MM.1S (cell line): ENCODE results near the gene OR1I1.

Experiments used
- DNase-seq: peaks from one replicate; pipeline ENCODE4 v3.0.0-alpha.2; 2015
- H2AFZ ChIP-seq: fragments of 300-600 bp; sonication (generic); 2 replicates; pipeline ENCODE4 v1.6.0; 2016; ENCODE audit warnings: antibody characterized with exemption, low read length
- H3F3A ChIP-seq: fragments of 300-600 bp; sonication (generic); 2 replicates; pipeline ENCODE4 v1.6.1; 2016; ENCODE audit warnings: mild to moderate bottlenecking, antibody characterized with exemption, low read length, moderate library complexity, mixed read lengths; ENCODE audit not compliant: insufficient read depth
- H3K27ac ChIP-seq: fragments of 300-600 bp; sonication (generic); 2 replicates; pipeline ENCODE4 v1.5.1; 2016; ENCODE audit warnings: mild to moderate bottlenecking, low read length
- H3K27me3 ChIP-seq: fragments of 300-600 bp; sonication (generic); replicated peaks from 2 replicates; pipeline ENCODE4 v1.6.0; 2016; ENCODE audit warnings: low read length; ENCODE audit not compliant: insufficient read depth
- H3K36me3 ChIP-seq: fragments of 300-600 bp; sonication (generic); replicated peaks from 2 replicates; pipeline ENCODE4 v1.6.1; 2016; ENCODE audit warnings: mild to moderate bottlenecking, low read length, mixed read lengths; ENCODE audit not compliant: insufficient read depth
- H3K4me1 ChIP-seq: fragments of 300-600 bp; sonication (generic); 2 replicates; pipeline ENCODE4 v1.6.1; 2016; ENCODE audit warnings: low read length, mixed read lengths
- H3K4me2 ChIP-seq: fragments of 300-600 bp; sonication (generic); 2 replicates; pipeline ENCODE4 v1.6.0; 2016; ENCODE audit warnings: low read depth, low read length
- H3K4me3 ChIP-seq: fragments of 300-600 bp; sonication (generic); 2 replicates; pipeline ENCODE4 v1.5.1; 2016; ENCODE audit warnings: low read length, mixed read lengths
- H3K79me2 ChIP-seq: fragments of 300-600 bp; sonication (generic); 2 replicates; pipeline ENCODE4 v1.6.1; 2016; ENCODE audit warnings: mixed run types, low read length, mixed read lengths
- H3K9ac ChIP-seq: fragments of 300-600 bp; sonication (generic); 2 replicates; pipeline ENCODE4 v1.6.1; 2016; ENCODE audit warnings: low read length, mixed read lengths
- H3K9me2 ChIP-seq: fragments of 300-600 bp; sonication (generic); replicated peaks from 2 replicates; pipeline ENCODE4 v1.6.1; 2016; ENCODE audit warnings: mild to moderate bottlenecking, low read length, mixed read lengths; ENCODE audit not compliant: insufficient read depth
- H3K9me3 ChIP-seq: fragments of 300-600 bp; sonication (generic); replicated peaks from 2 replicates; pipeline ENCODE4 v1.6.1; 2016; ENCODE audit warnings: mild to moderate bottlenecking, low read length, mixed read lengths; ENCODE audit not compliant: insufficient read depth
- H4K20me1 ChIP-seq: fragments of 300-600 bp; sonication (generic); 2 replicates; pipeline ENCODE4 v1.6.1; 2016; ENCODE audit warnings: mild to moderate bottlenecking, low read length, moderate library complexity, mixed read lengths; ENCODE audit not compliant: insufficient read depth
- CTCF ChIP-seq: fragments of 300-600 bp; sonication (generic); IDR thresholded peaks from 2 replicates; pipeline ENCODE4 v1.5.1; 2016; ENCODE audit warnings: antibody characterized with exemption, low read length, mixed read lengths
- EZH2 ChIP-seq: fragments of 300-600 bp; sonication (generic); optimal IDR thresholded peaks from 2 replicates; pipeline ENCODE3; 2017; ENCODE audit warnings: low read depth, mild to moderate bottlenecking, antibody characterized with exemption, low read length, mixed read lengths
- EZH2phosphoT487 ChIP-seq: fragments of 300-600 bp; sonication (generic); IDR thresholded peaks from 2 replicates; pipeline ENCODE4 v1.6.1; 2018; ENCODE audit warnings: antibody characterized with exemption, low read length

Gene OR1I1

DNA sequence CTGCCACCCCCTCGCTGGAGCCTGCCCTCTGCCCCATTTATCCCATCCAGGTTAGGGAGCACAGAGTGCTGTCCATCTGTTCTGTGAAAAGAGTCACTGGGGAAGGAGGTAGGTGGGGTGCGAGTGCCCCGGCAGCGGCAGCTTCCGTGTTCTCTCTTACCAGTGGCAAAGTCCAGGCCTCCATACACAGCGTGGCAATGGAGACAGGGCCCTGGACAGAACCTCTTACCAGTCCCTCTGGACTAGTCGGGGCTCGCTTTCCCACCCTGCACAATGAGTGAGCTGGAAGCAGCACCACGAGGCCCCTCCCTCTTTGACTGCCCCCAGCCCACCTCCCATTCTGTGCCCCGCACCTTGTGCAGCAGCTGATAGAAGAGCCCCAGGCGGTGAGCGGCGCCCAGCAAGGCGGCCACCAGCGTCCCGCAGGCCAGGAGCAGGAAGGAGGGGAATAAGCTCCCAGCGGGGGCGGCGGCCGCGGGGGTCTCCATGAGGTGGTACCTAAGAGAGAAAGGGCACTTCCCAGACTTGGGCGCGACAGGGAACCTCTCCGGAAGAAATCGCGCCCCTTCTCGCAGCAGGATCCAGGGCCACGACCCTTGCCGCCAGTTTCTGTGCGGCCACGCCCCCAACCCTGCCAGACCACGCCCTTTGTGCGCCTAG is 42.7 kb downstream of the OR1I1 start:
- Histone ChIP-seq H3K4me3 (peak overlapping the region; percentile 99), H3K9ac (peak overlapping the region; percentile 94), H3K79me2 (peaks cover 17% of the 10 kb centered on the region), H3K9me2 (no peaks in the 10 kb centered on the region), H3K4me2 (peak overlapping the region; percentile 93), H3K27me3 (no peaks in the 10 kb centered on the region), H3F3A (no peaks in the 10 kb centered on the region), H3K9me3 (no peaks in the 10 kb centered on the region), H3K4me1 (0 out of 2 replicates have a peak, but pooled peaks cover 3% of the 10 kb centered on the region), H4K20me1 (no peaks in the 10 kb centered on the region), H3K36me3 (no peaks in the 10 kb centered on the region), H3K27ac (peak overlapping the region; percentile 75; the same call in 1 of the 2 replicates), H2AFZ (peak overlapping the region; percentile 92)
- no peak for DNase-seq
- no peak for TF ChIP-seq EZH2phosphoT487
- TF ChIP-seq CTCF: no peak
- no peak for TF ChIP-seq EZH2

DNA sequence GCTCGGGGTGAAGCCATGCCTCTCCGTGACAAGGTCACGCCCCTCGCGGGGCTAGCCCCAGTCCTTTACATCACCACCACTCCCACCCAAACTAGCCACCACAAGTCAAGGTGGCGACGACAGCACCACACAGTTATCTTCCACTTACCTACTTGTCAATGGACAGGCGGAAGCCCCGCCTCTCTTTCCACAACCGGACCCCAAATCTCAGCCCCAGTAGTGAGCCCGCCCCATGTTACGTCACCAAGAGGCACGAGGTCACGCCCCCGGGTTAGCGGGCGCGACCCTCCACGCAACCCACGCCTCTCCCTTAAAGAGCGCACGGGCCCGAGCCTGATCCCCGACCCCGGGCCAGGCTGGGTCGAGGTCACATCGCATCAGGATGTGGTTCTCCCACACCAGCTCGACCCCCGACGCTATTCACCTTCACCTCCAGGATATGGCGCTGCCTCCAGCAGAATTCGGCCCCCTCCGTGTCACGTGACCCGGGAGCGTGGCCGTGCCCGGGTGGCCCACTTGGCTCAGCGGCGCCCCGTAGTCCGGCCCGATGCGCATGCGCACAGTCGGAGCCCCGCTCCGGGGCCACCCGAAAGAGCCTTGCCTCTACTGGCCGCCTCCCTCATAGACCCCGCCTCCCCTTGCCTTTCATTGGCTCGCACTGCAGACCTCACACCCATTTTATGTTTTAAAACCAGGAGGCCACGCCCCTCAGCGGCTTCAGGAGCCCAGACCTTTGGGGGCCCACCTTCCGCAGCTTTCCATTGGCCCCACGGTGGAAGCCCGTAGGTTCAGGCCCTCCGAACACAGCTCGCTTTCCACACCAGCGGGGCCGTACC is 43.4 kb downstream of the OR1I1 start:
- H3K4me3 ChIP-seq: peak overlapping the region; percentile 99
- no peaks in the 10 kb centered on the region for H3K9me3 ChIP-seq
- DNase-seq: peak; percentile 97
- 0 out of 2 replicates have a peak, but pooled peaks cover 3% of the 10 kb centered on the region for H3K27me3 ChIP-seq
- peak overlapping the region; percentile 93 for H3K4me2 ChIP-seq
- no peaks in the 10 kb centered on the region for H4K20me1 ChIP-seq
- H3K27ac ChIP-seq: peak overlapping the region; percentile 75; the same call in 1 of the 2 replicates
- H3K79me2 ChIP-seq: peaks cover 17% of the 10 kb centered on the region
- no peaks in the 10 kb centered on the region for H3K9me2 ChIP-seq
- H3K4me1 ChIP-seq: 0 out of 2 replicates have a peak, but pooled peaks cover 3% of the 10 kb centered on the region
- no peaks in the 10 kb centered on the region for H3K36me3 ChIP-seq
- peak overlapping the region; percentile 94 for H3K9ac ChIP-seq
- no peaks in the 10 kb centered on the region for H3F3A ChIP-seq
- no peak for TF ChIP-seq CTCF
- TF ChIP-seq EZH2phosphoT487: no peak
- TF ChIP-seq EZH2: no peak
- peak overlapping the region; percentile 92 for H2AFZ ChIP-seq

- no peaks in the 10 kb centered on the region for H3F3A ChIP-seq
- no peaks in the 10 kb centered on the region for H3K9me3 ChIP-seq
- H3K36me3 ChIP-seq: no peaks in the 10 kb centered on the region
- H3K9ac ChIP-seq: peak overlapping the region; percentile 30; the same call in 1 of the 2 replicates
- H3K9me2 ChIP-seq: no peaks in the 10 kb centered on the region
- H4K20me1 ChIP-seq: no peaks in the 10 kb centered on the region
- H3K4me2 ChIP-seq: peak overlapping the region; percentile 93
- H2AFZ ChIP-seq: 0 out of 2 replicates have a peak overlapping the region, but pooled peaks have one; percentile 36
- DNase-seq: no peak
- H3K27ac ChIP-seq: no peak overlapping the region
- 0 out of 2 replicates have a peak, but pooled peaks cover 4% of the 10 kb centered on the region for H3K4me1 ChIP-seq
- peak overlapping the region; percentile 99 for H3K4me3 ChIP-seq
- no peak for TF ChIP-seq EZH2
- TF ChIP-seq EZH2phosphoT487: no peak
- no peak for TF ChIP-seq CTCF
- H3K27me3 ChIP-seq: 0 out of 2 replicates have a peak, but pooled peaks cover 3% of the 10 kb centered on the region
- peaks cover 17% of the 10 kb centered on the region for H3K79me2 ChIP-seq
Observed at GRCh38 chr19:15126131-15126910, 44.3 kb downstream of the OR1I1 start.
